Uterus (tissue), 4 donors: ENCODE data around the gene AJAP1. TPM values are rescaled to one million over a fixed set of nuclear protein-coding genes. Genes with fewer than 3 reads are reported as not detected.
"Not testable (repeated sequence)": the region's sequence is repeated elsewhere in the genome, so short reads cannot be mapped to it uniquely, and the experiment has no call there.

Source experiments
- DNase-seq, 2 donors: peaks; one replicate each; pipeline ENCODE4 v3.0.0-alpha.2; 2019 to 2020
- H3K27ac ChIP-seq, 2 donors: fragments of 200-600 bp; sonication (generic); 1 replicate in 1 of 2; 2 replicates in 1 of 2; pipeline ENCODE4 v1.5.1; 2016 to 2018
- H3K27me3 ChIP-seq, 2 donors: fragments of 200-600 bp; sonication (generic); one replicate each; pipeline ENCODE4 v1.5.1; 2018 to 2019; ENCODE audit warnings: control low read depth in 1 of 2
- H3K36me3 ChIP-seq, 2 donors: fragments of 200-600 bp; sonication (generic); one replicate each; pipeline ENCODE4 v1.5.1; 2019; ENCODE audit warnings: control low read depth in 1 of 2
- H3K4me1 ChIP-seq, 2 donors: fragments of 200-600 bp; sonication (generic); one replicate each; pipeline ENCODE4 v1.5.1; 2018 to 2019; ENCODE audit warnings: control low read depth in 1 of 2
- H3K4me3 ChIP-seq, 2 donors: fragments of 200-600 bp; sonication (generic); 1 replicate in 1 of 2; 2 replicates in 1 of 2; pipeline ENCODE4 v1.5.1; 2018 to 2019; ENCODE audit warnings: mild to moderate bottlenecking in 1 of 2
- H3K9me3 ChIP-seq, 2 donors: fragments of 200-600 bp; sonication (generic); one replicate each; pipeline ENCODE4 v1.5.1; 2019; ENCODE audit warnings: control low read depth in 1 of 2
- POLR2A ChIP-seq, 2 donors: fragments of 450-650 bp; IDR thresholded peaks; one replicate each; pipeline ENCODE4 v1.6.1; 2016; ENCODE audit warnings: antibody characterized with exemption in 2 of 2, mild to moderate bottlenecking in 1 of 2, moderate library complexity in 1 of 2
- intact Hi-C: fragments of 100-400 bp; cut with DNase I; formaldehyde crosslinking; loops from one replicate; pipeline ENCODE4 v1.15.1; 2023; ENCODE audit warnings: low total_unique reads
- total RNA-seq, 4 donors: library from RNA; depleted of rRNA in 3 of 4; stranded (reverse); fragments of >200 nt in 3 of 4; gene quantifications; one replicate each; pipeline versions ENCODE4 v1.1.0 to v1.2.4, GENCODE V29; 2014 to 2023
- TF ChIP-seq, protein P1 (sequence below), 4 experiments: fragments of 200-600 bp in 2 of 4; fragments of 450-650 bp in 2 of 4; sonication (generic) in 2 of 4; IDR thresholded peaks; one replicate each; pipeline ENCODE4 v1.5.1; 2016 to 2019; ENCODE audit warnings: antibody characterized with exemption in 4 of 4, mild to moderate bottlenecking in 2 of 4, moderate library complexity in 1 of 4
- donor health status: DM: yes; HTN: yes; CAD: no.

Gene AJAP1
- total RNA-seq, 4 donors from 2014 or later, result 0.97 to 2.7 (median 2.0) TPM; not detected in 1

DNA sequence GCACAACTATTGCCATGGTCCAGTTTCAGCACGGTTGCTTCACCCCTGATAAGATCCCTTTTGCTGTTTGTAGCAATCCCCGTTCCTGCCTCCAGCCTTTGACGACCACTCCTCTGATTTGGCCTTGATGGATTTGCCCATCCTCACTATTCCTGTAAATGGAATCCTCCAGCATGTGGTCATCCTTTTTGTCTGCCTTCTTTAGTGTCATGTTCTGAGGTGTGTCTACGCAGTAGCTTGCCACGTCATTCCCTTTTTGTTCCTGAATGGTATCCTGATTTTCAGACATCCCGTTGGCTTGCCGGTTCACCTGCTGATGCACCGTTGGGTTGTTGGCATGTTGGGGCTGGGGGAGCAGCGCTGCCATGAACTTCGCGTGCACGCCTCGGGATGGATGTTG lies 7.8 kb downstream of the AJAP1 start:
- H3K27ac ChIP-seq, result no peak overlapping the region

DNA sequence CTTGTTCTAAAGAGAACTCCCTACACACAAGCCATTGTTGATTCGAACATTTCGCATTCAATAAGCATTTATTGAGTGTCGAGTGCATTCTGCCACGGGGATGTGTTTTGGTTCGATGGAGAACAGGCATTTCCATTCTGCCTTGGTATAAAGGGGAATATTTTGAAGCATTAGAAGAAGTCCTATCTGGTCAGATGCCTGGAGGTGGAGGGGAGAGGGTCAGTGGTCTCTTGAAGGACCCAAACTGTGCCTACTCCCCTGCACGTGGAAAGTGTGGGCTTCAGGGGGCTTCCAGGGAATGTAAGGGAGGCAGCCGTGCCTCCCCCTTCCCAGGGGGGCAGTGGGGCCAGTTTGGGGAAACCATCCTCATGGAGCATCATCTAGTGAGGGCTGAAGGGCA lies 8.3 kb downstream of the AJAP1 start:
- Histone ChIP-seq H3K4me3 (no peak overlapping the region), H3K36me3 (no peaks in the 10 kb centered on the region), H3K4me1 (no peaks in the 10 kb centered on the region), H3K27me3 (peaks cover 0 to 6% of the 10 kb centered on the region in 2 donors), H3K9me3 (no peaks in the 10 kb centered on the region), H3K27ac (no peak overlapping the region)
- intact Hi-C loops, result no loop called here
- DNase-seq, result no peak
- TF ChIP-seq, protein P1, sequence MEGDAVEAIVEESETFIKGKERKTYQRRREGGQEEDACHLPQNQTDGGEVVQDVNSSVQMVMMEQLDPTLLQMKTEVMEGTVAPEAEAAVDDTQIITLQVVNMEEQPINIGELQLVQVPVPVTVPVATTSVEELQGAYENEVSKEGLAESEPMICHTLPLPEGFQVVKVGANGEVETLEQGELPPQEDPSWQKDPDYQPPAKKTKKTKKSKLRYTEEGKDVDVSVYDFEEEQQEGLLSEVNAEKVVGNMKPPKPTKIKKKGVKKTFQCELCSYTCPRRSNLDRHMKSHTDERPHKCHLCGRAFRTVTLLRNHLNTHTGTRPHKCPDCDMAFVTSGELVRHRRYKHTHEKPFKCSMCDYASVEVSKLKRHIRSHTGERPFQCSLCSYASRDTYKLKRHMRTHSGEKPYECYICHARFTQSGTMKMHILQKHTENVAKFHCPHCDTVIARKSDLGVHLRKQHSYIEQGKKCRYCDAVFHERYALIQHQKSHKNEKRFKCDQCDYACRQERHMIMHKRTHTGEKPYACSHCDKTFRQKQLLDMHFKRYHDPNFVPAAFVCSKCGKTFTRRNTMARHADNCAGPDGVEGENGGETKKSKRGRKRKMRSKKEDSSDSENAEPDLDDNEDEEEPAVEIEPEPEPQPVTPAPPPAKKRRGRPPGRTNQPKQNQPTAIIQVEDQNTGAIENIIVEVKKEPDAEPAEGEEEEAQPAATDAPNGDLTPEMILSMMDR (IDR thresholded peaks at IDR 0.05), result no peak
- no peak for TF ChIP-seq POLR2A (IDR thresholded peaks at IDR 0.05)

More for the DNA sequence above, 7.8 kb downstream of the AJAP1 start:
- intact Hi-C loops, result no loop called here
- Histone ChIP-seq H3K4me1 (no peaks in the 10 kb centered on the region), H3K9me3 (no peaks in the 10 kb centered on the region), H3K36me3 (no peaks in the 10 kb centered on the region), H3K4me3 (no peak overlapping the region), H3K27me3 (peaks cover 0 to 6% of the 10 kb centered on the region in 2 donors)
- TF ChIP-seq, protein P1 (IDR thresholded peaks at IDR 0.05), result no peak
- no peak for TF ChIP-seq POLR2A (IDR thresholded peaks at IDR 0.05)
- no peak for DNase-seq

DNA sequence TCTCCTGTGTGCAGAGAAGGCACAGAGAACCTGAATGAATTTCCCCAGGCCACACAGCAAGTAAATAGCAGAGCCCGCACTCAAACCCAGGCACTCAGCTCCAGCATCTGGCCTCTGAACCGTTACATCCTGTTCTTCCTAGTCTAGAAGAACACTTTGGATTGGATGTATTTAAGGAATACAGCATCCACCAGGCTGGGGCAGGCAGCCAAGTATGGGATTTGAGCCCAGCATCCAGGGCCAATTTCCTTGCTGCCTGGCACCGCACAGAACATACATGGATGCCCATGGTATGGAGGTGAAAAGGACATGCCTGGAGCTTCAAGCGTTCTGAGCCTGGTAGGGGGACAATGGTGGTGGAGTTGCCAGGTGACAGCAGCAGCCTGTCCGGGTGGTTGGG lies 9.7 kb downstream of the AJAP1 start:
- no peak for DNase-seq
- Histone ChIP-seq H3K4me3 (no peak overlapping the region), H3K27ac (no peak overlapping the region), H3K4me1 (no peaks in the 10 kb centered on the region), H3K27me3 (peaks cover 0 to 6% of the 10 kb centered on the region in 2 donors), H3K9me3 (no peaks in the 10 kb centered on the region), H3K36me3 (no peaks in the 10 kb centered on the region)
- intact Hi-C loops, result no loop called here
- no peak for TF ChIP-seq POLR2A (IDR thresholded peaks at IDR 0.05)
- TF ChIP-seq, protein P1 (IDR thresholded peaks at IDR 0.05), result no peak

DNA sequence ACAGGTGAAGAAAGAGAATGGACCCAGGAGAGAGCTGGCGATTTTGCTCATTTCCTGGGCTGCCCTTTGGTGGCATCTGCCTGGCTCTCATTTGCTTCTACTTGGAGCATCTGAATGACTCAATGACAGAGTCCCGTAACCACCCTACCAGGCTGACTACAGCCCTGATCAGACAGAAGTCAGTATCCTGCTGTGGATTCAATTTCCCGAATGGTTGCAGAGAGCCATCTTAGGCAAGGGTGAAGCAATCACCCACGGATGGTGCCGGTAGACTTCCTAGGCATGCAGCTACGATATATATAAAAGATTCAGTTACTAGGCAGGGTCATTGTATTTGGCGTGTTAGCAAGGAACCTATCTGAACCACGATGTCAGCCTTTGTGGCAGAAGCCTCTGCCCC lies 10.2 kb downstream of the AJAP1 start:
- intact Hi-C loops, result no loop called here
- DNase-seq, result no peak

DNA sequence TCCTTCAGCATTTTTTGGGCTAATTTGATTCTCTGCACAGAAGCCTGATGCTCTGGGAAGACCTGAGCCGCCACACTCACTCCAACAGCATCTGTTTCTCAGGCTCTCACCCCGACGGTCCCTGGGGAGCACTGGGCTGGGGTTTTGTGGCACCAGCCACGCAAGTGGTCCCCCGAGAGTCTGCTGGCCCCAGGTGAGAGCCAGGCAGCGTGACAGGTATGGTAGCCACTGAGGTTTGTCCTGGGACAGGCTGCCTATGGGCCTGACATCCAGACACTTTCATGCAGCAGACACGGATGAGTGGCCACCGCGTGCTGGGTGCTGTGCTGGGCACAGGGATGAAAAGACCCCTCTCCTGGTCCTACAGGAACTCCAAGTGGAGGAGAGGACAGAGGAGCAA lies 11.0 kb downstream of the AJAP1 start:
- no peak for DNase-seq
- H3K4me1 ChIP-seq, result no peaks in the 10 kb centered on the region
- H3K27ac ChIP-seq, result no peak overlapping the region
- no peak overlapping the region for H3K4me3 ChIP-seq
- no peaks in the 10 kb centered on the region for H3K9me3 ChIP-seq
- intact Hi-C loops, result no loop called here
- H3K36me3 ChIP-seq, result no peaks in the 10 kb centered on the region
- no peak for TF ChIP-seq POLR2A (IDR thresholded peaks at IDR 0.05)
- TF ChIP-seq, protein P1 (IDR thresholded peaks at IDR 0.05), result no peak
- H3K27me3 ChIP-seq, result peaks cover 0 to under 1% of the 10 kb centered on the region in 2 donors

More for the DNA sequence above, 10.2 kb downstream of the AJAP1 start:
- TF ChIP-seq, protein P1 (IDR thresholded peaks at IDR 0.05), result no peak
- no peak for TF ChIP-seq POLR2A (IDR thresholded peaks at IDR 0.05)
- Histone ChIP-seq H3K4me1 (no peaks in the 10 kb centered on the region), H3K4me3 (no peak overlapping the region), H3K36me3 (no peaks in the 10 kb centered on the region), H3K9me3 (no peaks in the 10 kb centered on the region), H3K27ac (no peak overlapping the region), H3K27me3 (peaks cover 0 to 6% of the 10 kb centered on the region in 2 donors)

DNA sequence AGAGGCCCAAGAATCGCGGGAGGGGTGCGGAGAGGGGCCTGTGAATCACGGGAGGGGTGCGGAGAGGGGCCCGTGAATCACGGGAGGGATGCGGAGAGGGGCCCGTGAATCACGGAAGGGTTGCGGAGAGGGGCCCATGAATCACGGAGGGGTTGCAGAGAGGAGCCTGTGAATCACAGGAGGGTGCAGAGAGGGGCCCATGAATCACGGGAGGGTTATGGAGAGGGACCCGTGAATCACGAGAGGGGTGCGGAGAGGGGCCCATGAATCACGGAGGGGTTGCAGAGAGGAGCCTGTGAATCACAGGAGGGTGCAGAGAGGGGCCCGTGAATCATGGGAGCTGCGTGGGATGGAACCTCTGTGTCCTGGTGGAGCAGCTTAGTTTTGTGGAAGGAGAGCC lies 12.3 kb downstream of the AJAP1 start:
- H3K4me3 ChIP-seq, H3K9me3 ChIP-seq, H3K36me3 ChIP-seq, intact Hi-C loops, H3K27me3 ChIP-seq, H3K4me1 ChIP-seq, DNase-seq, H3K27ac ChIP-seq: not testable (repeated sequence)
